AG04449 (cell line): ENCODE data around the gene XIRP2.

Experiments
- CTCF ChIA-PET: fragments of 350-600 bp; formaldehyde crosslinking; extraction: SDS; loops from one replicate; lab custom pipeline; 2021; ENCODE audit warnings: antibody characterized with exemption; lab: Yijun Ruan, JAX
- POLR2A ChIA-PET: fragments of 400-600, 350-600 bp; formaldehyde crosslinking; extraction: SDS; loops from one replicate; lab custom pipeline; 2020; ENCODE audit warnings: antibody characterized with exemption, inconsistent platforms; lab: Yijun Ruan, JAX
- DNase-seq: peaks from one replicate; pipeline ENCODE4 v3.0.0-alpha.2; 2010; ENCODE audit warnings: low read depth, low spot score
- H3K4me3 ChIP-seq: 2 replicates; pipeline ENCODE4 v1.5.1; 2011; ENCODE audit warnings: low read depth, mild to moderate bottlenecking, control low read depth, low read length
- CTCF ChIP-seq: IDR thresholded peaks from one replicate; pipeline ENCODE4 v1.5.1; 2011; ENCODE audit warnings: mild to moderate bottlenecking, moderate library complexity, low read length, control low read depth, inconsistent platforms; ENCODE audit not compliant: insufficient read depth; ENCODE audit errors: missing control alignments

Gene XIRP2

GRCh38 chr2:167134381-167135072 lies 246.2 kb downstream of the XIRP2 start:
- DNase-seq: peak; percentile 52
- TF ChIP-seq CTCF: no peak
- no peak overlapping the region for H3K4me3 ChIP-seq
- ChIA-PET POLR2A (no interaction called here), CTCF (interaction anchor here (13.9 kb wide), 1 partner anchor 77 kb away, joined by 256 read pairs; no protein-coding TSS in a partner anchor)

- no peak for TF ChIP-seq CTCF
- ChIA-PET POLR2A (no interaction called here), CTCF (interaction anchor here (2.6 kb wide), 1 partner anchor 76 kb away, joined by 16 read pairs; no protein-coding TSS in a partner anchor)
- DNase-seq: no peak
- no peak overlapping the region for H3K4me3 ChIP-seq
Measured at GRCh38 chr2:167135706-167136105, 247.4 kb downstream of the XIRP2 start.

GRCh38 chr2:167136879-167137596 lies 248.8 kb downstream of the XIRP2 start:
- TF ChIP-seq CTCF: no peak
- H3K4me3 ChIP-seq: no peak overlapping the region
- POLR2A ChIA-PET: no interaction called here
- CTCF ChIA-PET: interaction anchor here (2.6 kb wide), 1 partner anchor 74 kb away, joined by 16 read pairs; no protein-coding TSS in a partner anchor
- DNase-seq: no peak

GRCh38 chr2:167140330-167140729 lies 252.1 kb downstream of the XIRP2 start:
- H3K4me3 ChIP-seq: no peak overlapping the region
- ChIA-PET POLR2A (no interaction called here), CTCF (no interaction called here)
- TF ChIP-seq CTCF: no peak
- no peak for DNase-seq

- CTCF ChIA-PET: no interaction called here
- TF ChIP-seq CTCF: no peak
- POLR2A ChIA-PET: interaction anchor here (0.6 kb wide), 1 partner anchor 51 kb away, joined by 4 read pairs; no protein-coding TSS in a partner anchor
- peak; percentile 93 for DNase-seq
- no peak overlapping the region for H3K4me3 ChIP-seq
Measured at GRCh38 chr2:167140767-167141166, 252.5 kb downstream of the XIRP2 start.

- ChIA-PET CTCF (interaction anchor here (1.3 kb wide), 2 partner anchors 14 to 69 kb away, joined by 3 to 5 read pairs; no protein-coding TSS in a partner anchor), POLR2A (interaction anchor here (0.5 kb wide), 1 partner anchor 55 kb away, joined by 3 read pairs; no protein-coding TSS in a partner anchor)
- TF ChIP-seq CTCF: no peak
Measured at GRCh38 chr2:167142554-167142953, 254.3 kb downstream of the XIRP2 start.

More at GRCh38 chr2:167142554-167142953, 254.3 kb downstream of the XIRP2 start:
- no peak overlapping the region for H3K4me3 ChIP-seq
- no peak for DNase-seq
